ENCODE data around the gene PSKH1. TPM values are rescaled to one million over a fixed set of nuclear protein-coding genes. Genes with fewer than 3 reads are reported as not detected.

PSKH1 gene
- total and polyA plus RNA-seq, 9 of the 15 experiments (the other 6 are each of a cell fraction or from before 2014, with no cell fraction given) = 0.96 to 20.9 (median 9.4) TPM

DNA sequence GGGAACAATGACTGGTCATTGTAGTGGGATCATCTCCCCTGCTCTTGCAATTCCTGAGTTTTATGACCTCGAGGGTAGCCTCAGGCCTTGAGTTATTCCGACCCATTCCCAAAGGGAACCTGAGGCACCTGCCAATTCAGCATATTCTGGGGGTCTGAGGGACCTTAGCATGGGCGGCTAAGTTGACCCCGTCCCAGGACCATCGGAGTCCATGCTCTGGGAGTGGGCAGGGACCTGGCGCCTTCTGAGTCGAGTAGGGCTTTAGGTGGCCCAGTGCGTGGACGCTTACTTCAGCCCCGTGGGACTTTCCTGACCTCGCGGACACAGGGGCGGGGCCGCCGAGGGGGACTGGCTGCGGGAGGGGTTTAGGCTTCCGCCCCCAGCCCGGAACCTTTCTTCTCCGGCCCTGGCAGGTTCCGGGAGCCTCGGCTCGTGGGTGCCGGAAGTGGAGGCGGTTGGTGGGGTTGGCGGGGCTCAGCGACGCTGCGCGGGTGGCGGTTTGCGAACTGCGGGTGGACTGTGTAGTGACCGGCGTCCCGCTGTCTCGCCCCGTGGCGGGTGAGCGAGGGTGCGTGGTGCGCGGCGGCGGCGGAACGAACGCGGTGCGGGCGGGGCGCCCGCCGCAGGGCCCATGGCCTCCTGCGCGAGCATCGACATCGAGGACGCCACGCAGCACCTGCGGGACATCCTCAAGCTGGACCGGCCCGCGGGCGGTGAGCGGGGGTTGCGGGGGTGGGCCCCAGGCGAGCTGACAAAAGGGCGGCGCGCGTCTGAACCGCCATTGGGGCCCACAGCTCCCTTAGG lies 20.2 kb upstream of the PSKH1 start, which contains the start of gene EDC4 (continued):
- TF ChIP-seq MYC (IDR thresholded peaks at IDR 0.05; ENCODE audit: low read depth, low read length) (peak; percentile 83), MYC (CRISPR knock-in tag; IDR thresholded peaks at IDR 0.05; ENCODE audit: borderline replicate concordance, low read depth) (peak; percentile 54; the same call in 1 of the 2 replicates), MXI1 (IDR thresholded peaks at IDR 0.05; ENCODE audit: low read depth, low read length) (no peak), ZNF707 (CRISPR knock-in tag; conservative IDR thresholded peaks at IDR 0.05) (0 out of 2 replicates have a peak, but pooled peaks have one; percentile 16), CHD1 (IDR thresholded peaks at IDR 0.05; ENCODE audit: low read length) (no peak), NCOR1 (IDR thresholded peaks at IDR 0.05) (no peak; the same call in 1 of the 2 replicates), HES1 (IDR thresholded peaks at IDR 0.05; ENCODE audit: low read depth) (no peak), PTRF (tag; IDR thresholded peaks at IDR 0.05) (no peak), FOSL1 (tag; conservative IDR thresholded peaks at IDR 0.05) (peak; percentile 58; the same call in 1 of the 2 replicates), ELF4 (CRISPR knock-in tag; IDR thresholded peaks at IDR 0.05) (peak; percentile 78; the same call in 1 of the 2 replicates), DMBX1 (CRISPR knock-in tag; IDR thresholded peaks at IDR 0.05; ENCODE audit: borderline replicate concordance) (peak; percentile 44; the same call in 1 of the 2 replicates), SREBF1 (IDR thresholded peaks at IDR 0.05; ENCODE audit: borderline replicate concordance, low read depth, low read length) (no peak), DNMT1 (IDR thresholded peaks at IDR 0.05) (no peak), SFPQ (IDR thresholded peaks at IDR 0.05; ENCODE audit: low read depth, low read length) (no peak), POLR2G (IDR thresholded peaks at IDR 0.05; ENCODE audit: low read depth, low read length) (peak; percentile 96), CSDE1 (IDR thresholded peaks at IDR 0.05) (no peak), RBM25 (IDR thresholded peaks at IDR 0.05; ENCODE audit: low read depth, low read length, severe bottlenecking) (no peak), CREB3L1 (IDR thresholded peaks at IDR 0.05; ENCODE audit: borderline replicate concordance, low read depth) (peak; percentile 92), TEAD2 (tag; IDR thresholded peaks at IDR 0.05) (no peak)
- TF ChIP-seq, protein P1, sequence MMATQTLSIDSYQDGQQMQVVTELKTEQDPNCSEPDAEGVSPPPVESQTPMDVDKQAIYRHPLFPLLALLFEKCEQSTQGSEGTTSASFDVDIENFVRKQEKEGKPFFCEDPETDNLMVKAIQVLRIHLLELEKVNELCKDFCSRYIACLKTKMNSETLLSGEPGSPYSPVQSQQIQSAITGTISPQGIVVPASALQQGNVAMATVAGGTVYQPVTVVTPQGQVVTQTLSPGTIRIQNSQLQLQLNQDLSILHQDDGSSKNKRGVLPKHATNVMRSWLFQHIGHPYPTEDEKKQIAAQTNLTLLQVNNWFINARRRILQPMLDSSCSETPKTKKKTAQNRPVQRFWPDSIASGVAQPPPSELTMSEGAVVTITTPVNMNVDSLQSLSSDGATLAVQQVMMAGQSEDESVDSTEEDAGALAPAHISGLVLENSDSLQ (IDR thresholded peaks at IDR 0.05) = peak; percentile 47; the same call in 1 of the 2 replicates
- TF ChIP-seq, protein P2, sequence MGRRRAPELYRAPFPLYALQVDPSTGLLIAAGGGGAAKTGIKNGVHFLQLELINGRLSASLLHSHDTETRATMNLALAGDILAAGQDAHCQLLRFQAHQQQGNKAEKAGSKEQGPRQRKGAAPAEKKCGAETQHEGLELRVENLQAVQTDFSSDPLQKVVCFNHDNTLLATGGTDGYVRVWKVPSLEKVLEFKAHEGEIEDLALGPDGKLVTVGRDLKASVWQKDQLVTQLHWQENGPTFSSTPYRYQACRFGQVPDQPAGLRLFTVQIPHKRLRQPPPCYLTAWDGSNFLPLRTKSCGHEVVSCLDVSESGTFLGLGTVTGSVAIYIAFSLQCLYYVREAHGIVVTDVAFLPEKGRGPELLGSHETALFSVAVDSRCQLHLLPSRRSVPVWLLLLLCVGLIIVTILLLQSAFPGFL (CRISPR knock-in tag; IDR thresholded peaks at IDR 0.05) = peak; percentile 83; the same call in 1 of the 2 replicates
